ENCODE data around the gene STX18.

The STX18 gene

GRCh38 chr4:4383085-4383484, 158.8 kb downstream of the STX18 start:
- H3K4me3 ChIP-seq (ENCODE audit: low read length) = no peak overlapping the region
- no peak overlapping the region for H3K27ac ChIP-seq (ENCODE audit: low read length)
- H3K36me3 ChIP-seq (replicated peaks; ENCODE audit: insufficient read depth, low read length) = no peaks in the 10 kb centered on the region
- no peak for DNase-seq
- peaks cover 28% of the 10 kb centered on the region for H3K27me3 ChIP-seq (replicated peaks; ENCODE audit: insufficient read depth, low read length)
- no peaks in the 10 kb centered on the region for H3K9me2 ChIP-seq (replicated peaks; ENCODE audit: insufficient read depth, low read length)
- H3K79me2 ChIP-seq (ENCODE audit: low read length) = no peaks in the 10 kb centered on the region
- no peaks in the 10 kb centered on the region for H3K4me1 ChIP-seq (ENCODE audit: low read length)
- H4K20me1 ChIP-seq (ENCODE audit: insufficient read depth, low read length) = no peaks in the 10 kb centered on the region
- no peaks in the 10 kb centered on the region for H3K9me3 ChIP-seq (replicated peaks; ENCODE audit: insufficient read depth, low read length)
- H3K9ac ChIP-seq (ENCODE audit: low read length) = no peak overlapping the region
- TF ChIP-seq EZH2 (optimal IDR thresholded peaks at IDR 0.05; ENCODE audit: low read depth, low read length) (no peak), CTCF (IDR thresholded peaks at IDR 0.05; ENCODE audit: low read length) (no peak), EZH2phosphoT487 (IDR thresholded peaks at IDR 0.05; ENCODE audit: low read length) (no peak)
- no peaks in the 10 kb centered on the region for H3F3A ChIP-seq (ENCODE audit: insufficient read depth, low read length)
- H3K4me2 ChIP-seq (ENCODE audit: low read depth, low read length) = no peak overlapping the region
- no peak overlapping the region for H2AFZ ChIP-seq (ENCODE audit: low read length)

GRCh38 chr4:4379540-4380087, 162.2 kb downstream of the STX18 start:
- Histone ChIP-seq H2AFZ (ENCODE audit: low read length) (no peak overlapping the region), H3F3A (ENCODE audit: insufficient read depth, low read length) (no peaks in the 10 kb centered on the region), H3K4me1 (ENCODE audit: low read length) (no peaks in the 10 kb centered on the region), H3K4me3 (ENCODE audit: low read length) (no peak overlapping the region), H4K20me1 (ENCODE audit: insufficient read depth, low read length) (no peaks in the 10 kb centered on the region), H3K27ac (ENCODE audit: low read length) (no peak overlapping the region), H3K27me3 (replicated peaks; ENCODE audit: insufficient read depth, low read length) (no peaks in the 10 kb centered on the region), H3K36me3 (replicated peaks; ENCODE audit: insufficient read depth, low read length) (no peaks in the 10 kb centered on the region), H3K79me2 (ENCODE audit: low read length) (no peaks in the 10 kb centered on the region), H3K4me2 (ENCODE audit: low read depth, low read length) (no peak overlapping the region), H3K9me2 (replicated peaks; ENCODE audit: insufficient read depth, low read length) (no peaks in the 10 kb centered on the region), H3K9ac (ENCODE audit: low read length) (no peak overlapping the region), H3K9me3 (replicated peaks; ENCODE audit: insufficient read depth, low read length) (no peaks in the 10 kb centered on the region)
- TF ChIP-seq EZH2 (optimal IDR thresholded peaks at IDR 0.05; ENCODE audit: low read depth, low read length) (no peak), EZH2phosphoT487 (IDR thresholded peaks at IDR 0.05; ENCODE audit: low read length) (no peak), CTCF (IDR thresholded peaks at IDR 0.05; ENCODE audit: low read length) (no peak)
- DNase-seq = no peak

GRCh38 chr4:4377732-4378460, 164.0 kb downstream of the STX18 start:
- TF ChIP-seq CTCF (IDR thresholded peaks at IDR 0.05; ENCODE audit: low read length) = no peak
- TF ChIP-seq EZH2 (optimal IDR thresholded peaks at IDR 0.05; ENCODE audit: low read depth, low read length) = no peak
- no peak for TF ChIP-seq EZH2phosphoT487 (IDR thresholded peaks at IDR 0.05; ENCODE audit: low read length)
- no peak overlapping the region for H2AFZ ChIP-seq (ENCODE audit: low read length)
- no peaks in the 10 kb centered on the region for H3K36me3 ChIP-seq (replicated peaks; ENCODE audit: insufficient read depth, low read length)

More at GRCh38 chr4:4377732-4378460, 164.0 kb downstream of the STX18 start:
- no peak for DNase-seq
- Histone ChIP-seq H3K9ac (ENCODE audit: low read length) (no peak overlapping the region), H3K4me3 (ENCODE audit: low read length) (no peak overlapping the region), H4K20me1 (ENCODE audit: insufficient read depth, low read length) (no peaks in the 10 kb centered on the region), H3K9me2 (replicated peaks; ENCODE audit: insufficient read depth, low read length) (no peaks in the 10 kb centered on the region), H3K27ac (ENCODE audit: low read length) (no peak overlapping the region), H3K9me3 (replicated peaks; ENCODE audit: insufficient read depth, low read length) (no peaks in the 10 kb centered on the region), H3K4me1 (ENCODE audit: low read length) (no peaks in the 10 kb centered on the region), H3K4me2 (ENCODE audit: low read depth, low read length) (no peak overlapping the region), H3K79me2 (ENCODE audit: low read length) (no peaks in the 10 kb centered on the region), H3F3A (ENCODE audit: insufficient read depth, low read length) (no peaks in the 10 kb centered on the region), H3K27me3 (replicated peaks; ENCODE audit: insufficient read depth, low read length) (no peaks in the 10 kb centered on the region)
